DMS53 (cell line): Measurements from ENCODE around the gene DCAF6.

Source experiments
- DNase-seq: peaks from one replicate; lab custom pipeline; 2025; lab: John Stamatoyannopoulos, UW

DCAF6 gene

GRCh38 chr1:167957710-167958109, 21.2 kb downstream of the DCAF6 start:
- DNase-seq, result no peak

GRCh38 chr1:167964646-167965045, 28.2 kb downstream of the DCAF6 start:
- DNase-seq, result no peak

- no peak for DNase-seq
Observed at GRCh38 chr1:167966050-167966449, 29.6 kb downstream of the DCAF6 start.

- no peak for DNase-seq
Observed at GRCh38 chr1:167968569-167968968, 32.1 kb downstream of the DCAF6 start.

- no peak for DNase-seq
Observed at GRCh38 chr1:167973832-167974231, 37.3 kb downstream of the DCAF6 start.

GRCh38 chr1:167974698-167975097, 38.2 kb downstream of the DCAF6 start:
- DNase-seq, result no peak

- DNase-seq, result no peak
Observed at GRCh38 chr1:167977245-167977644, 40.8 kb downstream of the DCAF6 start.

- DNase-seq, result no peak
Observed at GRCh38 chr1:167981933-167982332, 45.5 kb downstream of the DCAF6 start.

GRCh38 chr1:167983797-167984420, 47.4 kb downstream of the DCAF6 start:
- DNase-seq, result no peak

- no peak for DNase-seq
Observed at GRCh38 chr1:167984886-167985489, 48.5 kb downstream of the DCAF6 start.

GRCh38 chr1:167987174-167987573, 50.7 kb downstream of the DCAF6 start:
- no peak for DNase-seq

- DNase-seq, result no peak
Observed at GRCh38 chr1:167991546-167991945, 55.1 kb downstream of the DCAF6 start.

GRCh38 chr1:167993720-167994119, 57.2 kb downstream of the DCAF6 start:
- no peak for DNase-seq

GRCh38 chr1:167994560-167994959, 58.1 kb downstream of the DCAF6 start:
- DNase-seq, result no peak

- DNase-seq, result no peak
Observed at GRCh38 chr1:167995038-167995437, 58.6 kb downstream of the DCAF6 start.

GRCh38 chr1:167996266-167996665, 59.8 kb downstream of the DCAF6 start:
- DNase-seq, result no peak

GRCh38 chr1:167997037-167997575, 60.6 kb downstream of the DCAF6 start:
- no peak for DNase-seq

GRCh38 chr1:167999877-168000276, 63.4 kb downstream of the DCAF6 start:
- DNase-seq, result no peak

- DNase-seq, result no peak
Observed at GRCh38 chr1:168000656-168001055, 64.2 kb downstream of the DCAF6 start.

GRCh38 chr1:168001213-168001612, 64.7 kb downstream of the DCAF6 start:
- DNase-seq, result no peak

GRCh38 chr1:168004531-168004930, 68.0 kb downstream of the DCAF6 start:
- no peak for DNase-seq

GRCh38 chr1:168005529-168005928, 69.0 kb downstream of the DCAF6 start:
- no peak for DNase-seq

- no peak for DNase-seq
Observed at GRCh38 chr1:168007691-168008090, 71.2 kb downstream of the DCAF6 start.

- no peak for DNase-seq
Observed at GRCh38 chr1:168008595-168008994, 72.1 kb downstream of the DCAF6 start.
